Stomach (tissue), 9 donors: ENCODE results near the gene PNPT1. TPM values are rescaled to one million over a fixed set of nuclear protein-coding genes. Genes with fewer than 3 reads are reported as not detected.
"Not testable (repeated sequence)": the region's sequence is repeated elsewhere in the genome, so short reads cannot be mapped to it uniquely, and the experiment has no call there.

Experiments
- DNase-seq, 2 donors: peaks; one replicate each; pipeline versions ENCODE4 v3.0.0 to v3.0.0-alpha.2; 2013 to 2019
- H3K27ac ChIP-seq, 5 donors: fragments of 200-600 bp in 4 of 5; sonication (generic) in 4 of 5; one replicate each; pipeline ENCODE4 v1.5.1; 2013 to 2019; ENCODE audit warnings: mild to moderate bottlenecking in 1 of 5, moderate library complexity in 1 of 5
- H3K27me3 ChIP-seq, 3 donors: fragments of 200-600 bp; sonication (generic); one replicate each; pipeline ENCODE4 v1.5.1; 2017 to 2019; ENCODE audit warnings: mixed run types in 1 of 3
- H3K36me3 ChIP-seq, 4 donors: fragments of 200-600 bp; sonication (generic); 1 replicate in 3 of 4; 2 replicates in 1 of 4; pipeline ENCODE4 v1.5.1; 2016 to 2019
- H3K4me1 ChIP-seq, 4 donors: fragments of 200-600 bp; sonication (generic); one replicate each; pipeline ENCODE4 v1.5.1; 2016 to 2019
- H3K4me3 ChIP-seq, 4 donors: fragments of 200-600 bp; sonication (generic) in 3 of 4; one replicate each; pipeline ENCODE4 v1.5.1; 2016 to 2019; ENCODE audit warnings: mild to moderate bottlenecking in 1 of 4
- H3K9me3 ChIP-seq, 4 donors: fragments of 200-600 bp; sonication (generic); one replicate each; pipeline ENCODE4 v1.5.1; 2016 to 2019
- CTCF ChIP-seq, 7 experiments: fragments of 450-650 bp in 4 of 7; fragments of 200-600 bp in 3 of 7; sonication (generic) in 3 of 7; IDR thresholded peaks; one replicate each; pipeline ENCODE4 v1.5.1; 2016 to 2019; ENCODE audit warnings: antibody characterized with exemption in 7 of 7, control low read depth in 2 of 7, mild to moderate bottlenecking in 1 of 7
- EP300 ChIP-seq: sonication (generic); formaldehyde crosslinking; IDR thresholded peaks from one replicate; pipeline ENCODE4 v1.6.1; 2017; ENCODE audit warnings: antibody characterized with exemption
- POLR2A ChIP-seq, 4 donors: fragments of 450-650 bp; IDR thresholded peaks; one replicate each; pipeline ENCODE4 v1.6.1; 2016; ENCODE audit warnings: antibody characterized with exemption in 4 of 4, control low read depth in 2 of 4, mild to moderate bottlenecking in 1 of 4, moderate library complexity in 1 of 4
- POLR2AphosphoS5 ChIP-seq, 3 donors: sonication (generic); formaldehyde crosslinking; IDR thresholded peaks; one replicate each; pipeline ENCODE4 v1.6.1; 2016; ENCODE audit warnings: antibody characterized with exemption in 3 of 3
- WGBS, 5 donors: extraction: QIAGEN DNeasy Blood & Tissue Kit in 3 of 5; methylation state at CpG; one replicate each; pipeline versions ENCODE4 v1.1.5 to v1.1.7; 2013 to 2018; 5-methylcytosine and 5-hydroxymethylcytosine counted together
- intact Hi-C: fragments of 100-400 bp; cut with DNase I; formaldehyde crosslinking; loops from one replicate; pipeline ENCODE4 v1.15.1; 2023; ENCODE audit warnings: low total_unique reads
- polyA plus RNA-seq, 3 donors: library from polyadenylated mRNA; stranded (reverse); fragments of 200-250 nt; gene quantifications; one replicate each; pipeline ENCODE4 v1.2.3, GENCODE V29; 2013
- total RNA-seq, 5 donors: library from RNA; depleted of rRNA; stranded (reverse); fragments of >200 nt; gene quantifications; one replicate each; pipeline versions ENCODE4 v1.1.0 to v1.2.3, GENCODE V29; 2014 to 2016
- donor health status: healthy with polysubstance abuse.
- donor health status: Bipolar disorder and iron deficiency.
- donor health status: healthy.

PNPT1 gene
- total and polyA plus RNA-seq, 8 donors = 3.2 to 38.4 (median 7.2) TPM

- Histone ChIP-seq H3K4me3 (no peak overlapping the region), H3K36me3 (no peaks in the 10 kb centered on the region), H3K27me3 (peaks cover 0 to 32% (median 0%) of the 10 kb centered on the region in 3 donors), H3K27ac (no peak overlapping the region), H3K4me1 (no peaks in the 10 kb centered on the region), H3K9me3 (no peaks in the 10 kb centered on the region)
- TF ChIP-seq EP300 = no peak
- TF ChIP-seq POLR2A (IDR thresholded peaks at IDR 0.05) = no peak
- no peak for TF ChIP-seq CTCF (IDR thresholded peaks at IDR 0.05)
- no peak for TF ChIP-seq POLR2AphosphoS5 (IDR thresholded peaks at IDR 0.05)
- intact Hi-C loops = no loop called here
- no peak for DNase-seq
- 34 to 72% (median 47%) methylated on average over 4 of the region's 4 CpGs for WGBS, 5 donors
These were observed 9.7 kb upstream of the PNPT1 start for GRCh38 chr2:55703350-55703749.

- Histone ChIP-seq H3K4me1 (peaks cover 0 to 21% (median 8%) of the 10 kb centered on the region in 4 donors), H3K36me3 (peaks cover 0 to 17% (median 3%) of the 10 kb centered on the region in 4 donors), H3K4me3 (peak overlapping the region; percentile 57 to 100 (median 82)), H3K27ac (peak overlapping the region in 2 of 5 donors; percentile 71 to 80)
- H3K27me3 ChIP-seq, intact Hi-C loops, DNase-seq, H3K9me3 ChIP-seq: not testable (repeated sequence)
- WGBS, 5 donors = 13 to 26% (median 17%) methylated on average over 5 of the region's 5 CpGs
These were observed 904 bp downstream of the PNPT1 start for GRCh38 chr2:55692740-55693139.

GRCh38 chr2:55672630-55673029 is 21.0 kb downstream of the PNPT1 start:
- 79 to 95% (median 87%) methylated on average over 3 of the region's 3 CpGs for WGBS, 5 donors
- Histone ChIP-seq H3K9me3 (no peaks in the 10 kb centered on the region), H3K27ac (no peak overlapping the region), H3K4me1 (no peaks in the 10 kb centered on the region), H3K27me3 (no peaks in the 10 kb centered on the region), H3K36me3 (peaks cover 0 to 90% (median 81%) of the 10 kb centered on the region in 4 donors), H3K4me3 (no peak overlapping the region)
- DNase-seq = no peak
- TF ChIP-seq CTCF (IDR thresholded peaks at IDR 0.05) (no peak), POLR2A (IDR thresholded peaks at IDR 0.05) (no peak), POLR2AphosphoS5 (IDR thresholded peaks at IDR 0.05) (no peak), EP300 (no peak)
- intact Hi-C loops = no loop called here

- Histone ChIP-seq H3K4me3 (no peak overlapping the region), H3K9me3 (no peaks in the 10 kb centered on the region), H3K36me3 (peaks cover 9 to 86% (median 82%) of the 10 kb centered on the region in 4 donors), H3K4me1 (no peaks in the 10 kb centered on the region), H3K27ac (no peak overlapping the region), H3K27me3 (no peaks in the 10 kb centered on the region)
- intact Hi-C loops = no loop called here
- DNase-seq = no peak
- TF ChIP-seq POLR2A (IDR thresholded peaks at IDR 0.05) (no peak), EP300 (no peak), POLR2AphosphoS5 (IDR thresholded peaks at IDR 0.05) (no peak), CTCF (IDR thresholded peaks at IDR 0.05) (no peak)
These were observed 24.7 kb downstream of the PNPT1 start for GRCh38 chr2:55668956-55669355.

GRCh38 chr2:55653255-55653654 is 40.4 kb downstream of the PNPT1 start:
- Histone ChIP-seq H3K27me3 (no peaks in the 10 kb centered on the region), H3K36me3 (peaks cover 18 to 66% (median 51%) of the 10 kb centered on the region in 4 donors), H3K4me1 (no peaks in the 10 kb centered on the region), H3K9me3 (no peaks in the 10 kb centered on the region), H3K4me3 (no peak overlapping the region), H3K27ac (no peak overlapping the region)
- TF ChIP-seq EP300 (no peak), CTCF (IDR thresholded peaks at IDR 0.05) (no peak), POLR2A (IDR thresholded peaks at IDR 0.05) (no peak), POLR2AphosphoS5 (IDR thresholded peaks at IDR 0.05) (no peak)
- DNase-seq = no peak
- 89 to 99% (median 95%) methylated on average over 2 of the region's 2 CpGs for WGBS, 5 donors
- intact Hi-C loops = no loop called here
